ENCODE measurements around the gene SEMA3E.

Gene SEMA3E

DNA sequence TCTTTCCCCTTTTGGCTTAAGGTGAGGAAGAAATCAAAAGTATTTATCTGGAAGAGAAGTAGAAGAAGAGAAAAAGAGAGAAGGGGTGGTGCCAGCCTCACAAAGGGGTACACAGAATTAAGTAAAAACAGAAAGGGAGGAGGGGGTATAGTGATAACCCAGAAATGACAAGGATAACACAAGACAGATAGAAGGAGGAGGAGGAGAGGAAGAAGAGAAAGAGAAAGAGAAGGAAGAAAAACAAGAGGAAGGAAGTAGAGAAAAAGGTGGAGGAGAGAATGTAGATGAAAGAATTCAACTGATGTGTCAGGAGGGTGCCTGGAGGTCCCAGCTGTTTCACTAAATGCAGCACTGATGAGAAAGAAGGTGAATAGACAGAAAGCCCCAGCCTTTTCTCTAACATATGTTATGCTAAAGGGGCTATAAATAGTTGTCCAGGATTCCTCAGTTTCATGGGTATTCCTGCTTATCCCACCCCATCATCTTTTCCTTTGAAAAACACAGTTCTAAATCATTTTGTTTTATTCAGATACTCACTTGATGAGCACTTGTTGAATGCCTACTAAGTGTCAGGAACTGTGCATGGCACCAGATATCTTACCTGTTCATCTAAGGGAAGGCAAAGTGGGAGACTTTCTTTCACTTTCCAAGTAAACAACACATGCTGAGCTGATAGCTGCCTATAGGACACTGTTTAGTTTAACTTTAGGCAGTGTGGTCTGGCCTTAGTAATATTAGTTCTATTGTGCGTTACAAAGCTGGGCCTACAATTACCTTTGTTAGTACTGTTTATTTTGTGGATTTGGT is 8.0 kb downstream of the SEMA3E start:
- DNase-seq (ENCODE audit: low read depth, low spot score): no peak

DNA sequence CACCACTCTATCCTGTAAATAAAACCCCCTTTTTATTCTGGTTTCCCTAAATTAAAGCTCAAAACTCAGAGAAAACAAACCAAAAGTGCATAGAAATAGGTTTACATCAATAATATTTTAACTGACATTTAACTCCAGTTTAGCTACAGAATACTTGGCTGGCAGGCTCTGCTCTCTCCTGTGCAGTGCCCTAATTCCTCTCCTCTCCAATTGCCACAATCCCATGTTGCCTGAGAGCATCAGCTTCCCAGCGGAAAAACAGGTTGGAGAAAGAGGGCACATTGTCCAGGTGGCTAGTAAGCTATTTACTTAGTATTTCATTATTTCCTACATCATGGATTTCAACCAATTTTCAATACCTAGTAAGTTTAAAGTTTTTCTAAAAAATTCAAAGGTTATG is 8.7 kb downstream of the SEMA3E start:
- DNase-seq (ENCODE audit: low read depth, low spot score): no peak

DNA sequence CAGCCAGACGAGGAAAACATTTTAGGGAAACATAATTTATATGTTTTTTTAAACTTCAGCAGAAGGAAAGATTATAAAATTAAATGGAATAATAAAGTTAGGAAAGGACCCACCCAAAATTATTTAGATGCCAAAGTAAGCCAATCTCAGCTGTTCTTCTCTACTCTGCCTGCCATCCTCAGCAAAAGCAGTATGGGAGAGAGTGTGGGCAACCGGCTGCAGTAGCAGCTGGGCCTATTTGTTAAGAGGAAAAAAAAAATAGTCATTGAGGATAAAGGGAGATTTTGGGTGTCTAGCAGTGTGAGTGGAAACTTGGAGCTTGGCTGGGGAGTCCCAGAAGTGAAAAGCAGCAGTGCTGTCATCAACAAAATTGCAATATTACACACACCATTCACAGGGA is 15.4 kb downstream of the SEMA3E start:
- no peak for DNase-seq (ENCODE audit: low read depth, low spot score)

DNA sequence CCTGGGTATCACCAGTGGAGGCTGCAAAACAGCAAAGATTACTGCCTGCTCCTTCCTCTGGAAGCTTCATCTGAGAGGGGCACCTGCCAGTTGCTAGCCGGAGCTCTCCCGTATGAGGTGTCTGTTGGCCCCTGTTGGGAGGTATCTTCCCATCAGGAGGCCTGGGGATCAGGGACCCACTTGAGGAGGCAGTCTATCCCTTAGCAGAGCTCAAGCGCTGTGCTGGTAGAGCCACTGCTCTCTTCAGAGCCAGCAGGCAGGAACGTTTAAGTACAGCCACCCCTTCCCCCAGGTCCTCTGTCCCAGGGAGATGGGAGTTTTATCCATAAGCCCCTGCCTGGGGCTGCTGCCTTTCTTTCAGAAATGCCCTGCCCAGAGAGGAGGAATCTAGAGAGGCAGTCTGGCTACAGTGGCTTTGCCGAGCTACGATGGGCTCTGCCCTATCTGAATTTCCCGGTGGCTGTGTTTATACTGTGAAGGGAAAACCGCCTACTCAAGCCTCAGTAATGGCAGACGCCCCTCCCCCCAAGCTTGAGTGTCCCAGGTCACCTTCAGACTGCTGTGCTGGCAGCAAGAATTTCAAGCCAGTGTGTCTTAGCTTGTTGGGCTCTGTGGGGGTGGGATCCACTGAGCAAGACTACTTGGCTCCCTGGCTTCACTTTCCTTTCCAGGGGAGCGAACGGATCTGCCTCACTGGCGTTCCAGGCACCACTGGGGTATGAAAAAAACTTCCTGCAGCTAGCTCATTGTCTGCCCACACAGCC is 19.6 kb downstream of the SEMA3E start:
- DNase-seq (ENCODE audit: low read depth, low spot score): no peak

DNA sequence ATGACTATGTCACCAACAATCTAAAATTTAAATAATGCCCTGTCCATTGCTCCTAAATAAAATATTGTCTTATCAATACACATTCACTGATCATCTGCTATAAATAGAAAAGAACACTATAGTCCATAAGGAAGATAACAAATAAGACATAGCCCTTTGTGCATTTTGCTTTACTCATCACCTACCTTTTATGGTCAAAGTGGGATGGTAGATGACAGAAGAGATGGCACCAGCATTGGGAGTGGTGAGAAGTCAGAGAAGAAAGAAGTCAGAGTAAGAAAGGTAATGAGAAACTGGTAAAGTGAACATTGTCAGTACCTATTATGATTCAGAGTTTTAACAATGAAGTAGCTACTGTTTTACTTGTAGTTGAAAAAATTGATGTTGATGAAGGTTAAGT is 31.1 kb downstream of the SEMA3E start:
- no peak for DNase-seq (ENCODE audit: low read depth, low spot score)

DNA sequence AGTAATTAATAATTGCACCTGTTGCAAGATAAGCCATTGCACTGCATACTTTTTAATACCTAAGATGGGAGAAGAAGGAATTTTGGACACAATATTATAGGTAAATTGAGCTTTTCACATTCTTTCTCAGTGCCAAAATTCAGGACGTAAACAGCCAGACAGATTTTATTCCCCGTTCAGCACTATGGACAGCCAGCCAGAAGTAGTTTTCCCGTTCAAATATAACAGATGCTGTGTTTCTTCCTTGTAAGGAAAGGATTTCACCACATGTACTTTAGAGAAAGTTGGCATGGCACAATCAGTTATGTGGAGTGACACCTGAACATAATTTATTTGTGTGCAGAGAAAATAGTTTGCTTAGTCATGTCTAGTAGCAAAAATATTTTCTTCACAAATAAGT is 34.8 kb downstream of the SEMA3E start:
- DNase-seq (ENCODE audit: low read depth, low spot score): no peak

DNA sequence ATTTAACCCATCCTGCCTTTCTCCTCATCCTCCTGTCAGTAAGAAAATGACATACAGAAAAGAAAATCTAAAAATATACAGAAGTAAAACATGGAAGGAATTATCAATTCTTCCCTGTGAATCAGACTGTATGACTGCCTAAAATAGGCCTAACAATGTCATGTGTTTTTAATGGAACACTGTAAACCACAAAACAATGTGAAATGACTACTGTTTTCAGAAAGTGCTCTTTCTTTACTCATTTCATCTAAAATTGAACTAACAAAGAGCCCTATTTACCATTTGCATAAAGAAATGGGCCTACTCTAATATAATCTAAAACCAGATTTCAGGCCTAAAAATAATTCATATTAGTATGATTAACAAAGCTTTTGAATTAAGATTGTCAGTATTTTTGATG is 35.7 kb downstream of the SEMA3E start:
- no peak for DNase-seq (ENCODE audit: low read depth, low spot score)

DNA sequence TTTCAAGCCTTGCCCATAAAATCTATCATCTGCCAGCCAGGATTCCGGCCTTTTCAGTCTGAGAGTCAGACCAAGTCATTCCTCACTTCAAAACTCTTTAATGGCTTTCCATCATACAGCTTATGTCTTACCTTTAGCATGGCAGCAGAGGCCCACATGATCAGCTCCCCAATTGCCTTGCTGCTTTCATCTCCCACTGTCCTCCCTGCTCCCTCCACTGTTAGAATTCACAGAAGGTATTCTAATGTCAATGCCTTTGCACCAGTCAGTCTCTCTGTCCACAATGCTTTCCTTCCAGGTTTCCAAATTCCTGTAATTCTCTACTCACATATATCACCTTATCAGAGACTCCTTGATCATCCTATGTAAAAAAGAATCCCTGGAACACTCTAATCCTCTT is 37.2 kb downstream of the SEMA3E start:
- no peak for DNase-seq (ENCODE audit: low read depth, low spot score)

DNA sequence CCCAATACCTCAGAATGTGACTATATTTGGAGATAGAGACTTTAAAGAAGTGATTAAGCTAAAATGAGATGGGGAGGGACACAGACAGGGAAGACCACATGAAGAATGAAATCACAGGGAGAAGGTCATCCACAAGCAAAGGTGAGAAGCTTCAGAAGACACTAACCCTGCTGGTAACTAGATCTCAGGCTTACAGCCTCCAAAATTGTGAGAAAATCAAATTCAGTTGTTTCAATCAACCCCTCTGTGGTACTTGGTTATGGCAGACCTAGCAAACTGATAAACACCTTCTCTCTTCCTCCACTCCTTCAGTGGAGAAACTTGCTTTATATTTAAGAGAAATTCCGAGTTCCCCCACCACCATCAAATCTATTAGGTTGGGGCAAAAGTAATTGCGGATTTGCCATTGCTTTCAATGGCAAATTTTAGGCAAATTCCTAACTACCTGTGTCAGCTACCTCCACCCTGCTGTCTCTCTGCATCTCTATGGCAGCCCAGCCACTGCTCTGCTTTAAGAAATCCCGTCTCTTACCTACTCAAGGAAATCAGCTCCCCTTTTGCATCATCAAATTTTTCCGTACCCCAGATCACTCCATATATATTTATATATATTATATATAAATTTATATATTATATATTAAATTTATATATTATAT is 38.2 kb downstream of the SEMA3E start:
- no peak for DNase-seq (ENCODE audit: low read depth, low spot score)

DNA sequence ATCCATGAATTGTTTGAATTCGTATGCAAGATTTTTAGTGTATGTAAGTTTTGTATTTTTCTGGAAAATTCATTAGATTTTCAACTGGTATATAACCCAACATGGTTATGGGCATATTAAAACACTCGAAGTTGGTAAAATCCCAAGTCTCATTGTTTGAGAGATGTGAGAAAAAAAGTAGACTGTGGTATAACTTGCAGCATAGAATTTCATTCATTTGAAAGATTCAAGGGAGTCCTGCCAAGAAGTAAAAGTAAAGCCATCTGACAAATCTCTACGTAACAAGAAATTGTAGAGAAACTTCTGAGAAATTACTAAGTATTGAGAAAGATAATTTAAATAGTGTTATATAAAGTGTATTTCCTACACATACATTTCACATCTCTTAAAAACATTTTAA is 40.2 kb downstream of the SEMA3E start:
- no peak for DNase-seq (ENCODE audit: low read depth, low spot score)

DNA sequence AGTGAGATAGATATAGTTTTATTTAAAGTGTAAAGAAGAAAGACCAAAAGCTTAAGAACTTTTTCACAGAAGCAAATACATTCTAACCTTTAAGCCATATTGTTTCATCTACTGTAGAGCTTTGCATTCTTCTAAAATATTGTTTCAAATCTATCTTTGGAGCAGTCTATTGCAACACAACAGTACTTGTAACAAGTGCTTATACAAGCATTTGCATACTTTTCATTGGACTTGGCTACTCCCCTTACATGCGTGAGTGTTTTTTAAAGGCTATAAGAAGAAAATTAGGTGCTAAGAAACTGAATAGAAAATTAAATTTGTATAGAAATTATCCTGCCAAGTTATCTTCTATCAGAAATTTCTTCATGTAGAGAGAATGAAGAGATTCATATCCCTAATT is 45.3 kb downstream of the SEMA3E start:
- no peak for DNase-seq (ENCODE audit: low read depth, low spot score)

DNA sequence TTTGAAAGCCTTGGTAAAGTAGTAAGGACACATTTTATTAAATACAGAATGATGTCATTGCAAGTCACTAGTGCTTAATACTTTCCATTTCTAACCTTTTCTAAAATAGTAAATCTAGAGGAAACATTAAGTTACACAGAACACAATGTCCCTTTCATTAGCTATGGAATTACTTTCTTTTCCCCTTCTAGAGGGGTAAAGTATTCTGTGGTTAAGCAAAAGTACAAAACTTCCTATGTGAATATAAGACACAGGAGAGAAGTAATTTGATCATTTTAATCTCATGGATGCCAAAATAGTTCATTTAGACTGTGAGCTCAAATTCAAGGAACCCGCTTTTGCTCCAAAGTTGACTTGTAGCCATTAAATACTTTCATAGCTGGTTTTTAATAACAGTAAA is 49.8 kb downstream of the SEMA3E start:
- DNase-seq (ENCODE audit: low read depth, low spot score): no peak

DNA sequence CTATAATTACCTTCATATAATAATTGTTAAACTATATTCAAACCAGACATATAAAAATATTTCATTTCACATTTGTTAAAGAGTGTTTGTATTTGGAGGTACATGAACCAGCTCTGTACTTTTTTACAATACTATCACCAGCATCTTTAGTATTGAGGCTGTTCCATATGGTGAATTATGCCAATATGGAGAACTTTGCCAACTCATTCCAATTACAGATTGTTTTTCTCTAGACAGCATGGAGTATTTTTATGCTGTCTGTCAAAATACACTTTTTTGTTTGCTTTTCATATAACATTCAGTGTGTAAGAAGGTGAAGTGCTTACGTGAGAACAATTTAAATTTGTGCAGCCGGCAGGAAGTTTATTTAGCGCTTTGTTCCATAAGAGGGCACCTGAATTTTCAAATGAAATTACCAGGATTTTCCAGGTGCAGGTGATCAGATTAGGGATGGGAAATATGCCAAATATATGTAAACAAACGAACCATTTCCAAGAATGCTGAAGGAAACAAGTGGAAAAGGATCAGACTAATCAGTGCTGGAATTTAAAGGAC is 54.9 kb downstream of the SEMA3E start:
- no peak for DNase-seq (ENCODE audit: low read depth, low spot score)

DNA sequence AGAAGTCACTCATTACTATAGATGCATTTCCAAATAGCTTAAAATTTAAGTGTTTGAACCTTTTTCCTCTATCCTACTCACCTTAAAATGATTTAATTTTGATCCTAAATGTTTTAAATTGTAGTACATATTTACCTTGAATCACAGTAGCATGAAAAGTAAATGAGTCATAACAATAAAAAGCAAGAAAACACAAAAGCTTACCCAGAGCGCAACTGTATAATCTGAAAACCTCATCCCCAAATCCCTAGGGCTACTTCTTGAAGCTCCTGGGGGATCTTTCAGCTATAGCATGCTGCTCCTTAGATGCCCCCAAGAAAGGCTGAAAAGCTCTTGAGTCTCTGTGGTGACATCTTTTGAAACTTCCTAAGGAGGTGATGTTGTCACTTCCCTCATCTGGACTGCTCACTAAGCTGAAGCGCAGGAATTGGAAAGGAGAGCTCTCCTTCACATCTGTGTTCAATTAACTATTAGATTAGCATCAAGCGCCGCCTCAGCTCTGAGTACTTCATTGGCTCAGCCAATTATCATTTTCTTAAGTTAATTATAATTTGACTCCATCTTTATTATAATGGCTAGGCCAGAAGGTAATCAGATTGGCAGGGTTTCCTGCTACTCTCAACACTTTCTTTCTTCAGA is 60.2 kb downstream of the SEMA3E start:
- DNase-seq (ENCODE audit: low read depth, low spot score): no peak

DNA sequence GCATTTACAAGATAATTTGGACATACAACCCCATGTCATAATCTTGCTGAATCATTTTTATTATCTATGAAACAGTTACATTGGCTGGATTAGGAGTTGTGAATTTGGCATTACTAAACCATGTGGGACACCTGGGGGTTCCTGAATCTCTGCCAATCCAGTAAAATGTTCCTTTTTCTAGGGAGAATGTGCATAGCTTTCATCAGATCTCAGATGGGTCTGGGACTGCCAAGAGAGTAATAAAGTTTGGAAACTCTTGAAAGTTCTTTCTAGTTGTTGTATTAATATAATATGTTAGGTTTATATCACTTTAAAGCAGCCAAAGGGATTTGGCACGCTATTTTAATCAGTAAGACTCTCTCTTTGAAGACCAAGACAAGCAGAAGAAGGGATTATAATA is 62.7 kb downstream of the SEMA3E start:
- no peak for DNase-seq (ENCODE audit: low read depth, low spot score)

DNA sequence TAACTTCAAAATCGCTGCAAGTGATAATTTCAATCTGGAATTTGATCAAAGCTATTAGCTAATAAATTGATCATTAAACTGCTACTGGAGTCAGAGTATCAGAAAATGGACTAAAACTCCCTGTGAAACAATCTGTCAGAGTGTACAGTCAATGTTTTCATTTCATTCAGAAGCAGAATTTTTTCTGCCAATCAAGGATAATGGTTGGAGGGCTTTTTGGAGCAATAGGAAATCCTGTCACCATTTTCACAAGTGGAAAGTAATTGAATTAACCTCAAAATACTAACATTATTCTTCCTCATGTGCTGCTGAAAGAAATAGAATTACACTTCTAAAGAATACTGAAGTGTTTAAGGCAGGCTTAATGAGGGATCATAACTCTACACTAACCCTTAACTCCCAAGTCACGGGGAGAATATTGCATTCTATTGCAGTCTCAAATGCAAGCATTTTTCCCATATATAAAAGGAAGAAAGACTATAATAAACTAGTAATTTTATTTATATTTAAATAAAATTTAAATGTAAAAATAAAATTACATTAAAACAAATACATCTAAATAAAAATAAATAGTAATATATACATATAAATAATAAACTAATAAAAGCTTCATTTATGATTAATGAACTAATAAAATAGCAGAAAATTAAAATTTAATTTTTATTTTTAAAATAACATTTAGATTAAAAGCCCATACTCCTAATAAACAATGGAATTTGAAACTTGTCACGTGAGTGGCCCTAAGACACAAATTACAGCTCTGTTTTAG is 67.1 kb downstream of the SEMA3E start:
- DNase-seq (ENCODE audit: low read depth, low spot score): no peak

DNA sequence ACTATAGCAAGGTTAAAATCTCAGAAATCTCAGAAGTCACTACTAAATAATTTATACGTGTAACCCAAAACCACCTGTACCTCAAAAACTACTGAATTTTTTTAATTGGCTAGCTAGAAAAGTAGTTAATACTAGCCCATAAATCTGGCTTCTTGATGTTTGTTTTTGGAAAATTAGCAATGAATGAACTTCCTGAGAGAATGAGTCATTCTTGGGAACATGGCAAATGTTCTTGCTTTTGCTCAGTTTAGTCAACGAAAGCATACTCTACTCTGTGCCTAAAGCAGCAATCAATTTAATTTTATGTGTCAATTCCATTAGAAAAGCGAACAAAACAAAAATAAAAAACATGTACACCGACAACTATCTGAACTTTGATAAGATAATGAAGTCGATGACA is 69.2 kb downstream of the SEMA3E start:
- no peak for DNase-seq (ENCODE audit: low read depth, low spot score)

DNA sequence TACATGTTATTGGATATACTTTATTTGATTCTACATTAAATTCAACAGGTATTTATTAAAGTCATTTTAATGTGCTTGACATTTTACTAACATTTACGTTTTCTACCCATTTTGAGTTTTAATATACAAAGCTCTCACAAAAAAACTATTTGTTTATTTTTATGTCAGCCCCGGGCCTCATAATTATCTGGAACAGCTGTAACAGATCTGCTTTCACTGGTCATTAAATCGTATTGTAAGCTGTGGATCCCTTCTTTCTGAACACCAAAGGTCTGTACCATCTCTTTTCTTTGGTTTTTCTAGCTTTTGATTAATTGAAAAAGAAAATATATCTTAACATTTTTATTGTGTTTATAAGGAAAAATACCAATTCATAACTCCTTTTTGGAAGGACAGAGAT is 73.5 kb downstream of the SEMA3E start:
- no peak for DNase-seq (ENCODE audit: low read depth, low spot score)

DNA sequence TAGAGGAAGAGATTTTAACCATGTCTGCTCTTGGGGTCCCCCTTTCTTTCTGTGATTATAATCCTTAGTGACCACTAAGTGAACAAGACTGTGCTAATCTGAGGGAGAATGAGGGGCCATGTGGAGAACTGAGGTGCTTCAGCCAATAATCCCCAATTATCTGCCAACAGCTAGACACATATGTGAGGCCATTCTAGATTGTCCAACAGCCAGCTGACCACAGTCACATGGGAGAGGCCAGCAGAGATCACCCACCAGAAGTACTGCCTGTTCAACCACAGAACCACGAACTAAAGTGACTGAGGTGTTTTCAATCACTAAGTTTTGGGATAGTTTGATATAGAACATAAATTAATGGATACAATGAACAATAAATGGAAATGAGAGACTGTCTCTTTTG is 74.3 kb downstream of the SEMA3E start:
- DNase-seq (ENCODE audit: low read depth, low spot score): no peak

DNA sequence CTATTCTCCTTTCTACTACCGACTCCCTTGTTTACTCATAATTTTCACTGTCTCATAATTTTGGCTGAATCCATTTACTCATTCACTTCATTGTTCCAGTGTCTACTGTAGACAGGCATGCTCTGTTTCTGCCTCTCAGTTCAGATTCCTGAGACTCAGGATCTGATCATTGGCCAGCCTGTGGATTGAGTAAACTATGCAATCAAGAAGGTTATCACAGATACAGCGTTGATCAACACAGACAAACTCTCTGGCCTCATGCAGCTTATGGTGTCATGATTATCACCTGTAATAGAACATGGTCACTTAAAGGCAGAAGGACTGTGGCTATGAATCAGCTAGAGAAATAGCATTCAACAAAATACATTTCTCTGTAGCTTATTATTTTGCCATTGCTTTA is 86.0 kb downstream of the SEMA3E start:
- no peak for DNase-seq (ENCODE audit: low read depth, low spot score)

DNA sequence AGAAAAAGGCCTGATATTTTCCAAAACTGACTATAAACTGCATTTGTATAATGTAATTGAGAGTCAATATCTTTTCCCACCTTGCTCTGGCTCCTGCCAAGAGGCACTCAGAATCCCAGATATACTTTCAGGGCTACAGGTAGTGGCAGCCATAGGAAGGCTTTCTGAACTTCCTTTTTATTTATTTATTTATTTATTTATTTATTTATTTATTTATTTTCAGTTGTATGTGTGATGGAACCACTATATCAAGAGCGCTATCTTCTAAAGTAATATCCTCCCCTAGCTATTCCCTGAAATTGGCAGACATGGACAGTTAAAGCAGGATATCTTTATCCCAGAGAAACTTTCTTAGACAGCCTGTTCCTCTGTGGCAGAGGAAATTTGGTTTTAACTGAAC is 86.7 kb downstream of the SEMA3E start:
- no peak for DNase-seq (ENCODE audit: low read depth, low spot score)
